PFSK-1 (cell line): ENCODE results near the gene PTPN2.

Source experiments
- FOXP2 ChIP-seq: optimal IDR thresholded peaks from 2 replicates; pipeline ENCODE3; 2011; ENCODE audit warnings: borderline replicate concordance, control low read depth, inconsistent platforms; ENCODE audit not compliant: insufficient read depth; ENCODE audit errors: extremely low read length, extremely low read depth
- POLR2AphosphoS5 ChIP-seq: IDR thresholded peaks from 2 replicates; pipeline ENCODE4 v1.6.1; 2012; ENCODE audit warnings: low read depth, mild to moderate bottlenecking, control low read depth, low read length, moderate library complexity
- SIN3A ChIP-seq: IDR thresholded peaks from 2 replicates; pipeline ENCODE4 v1.6.1; 2012; ENCODE audit warnings: mild to moderate bottlenecking, low read length, moderate library complexity, borderline replicate concordance; ENCODE audit not compliant: insufficient read depth
- TAF1 ChIP-seq: IDR thresholded peaks from 2 replicates; pipeline ENCODE4 v1.6.1; 2012; ENCODE audit warnings: low read length, control low read depth, borderline replicate concordance; ENCODE audit not compliant: insufficient read depth
- TF ChIP-seq, protein P1 (sequence below), 2 experiments: IDR thresholded peaks; 2 replicates each; pipeline versions ENCODE4 v1.6.1 to v1.8.0; 2011 to 2012; ENCODE audit warnings: low read depth in 2 of 2, low read length in 2 of 2, control low read depth in 1 of 2, inconsistent platforms in 1 of 2, mild to moderate bottlenecking in 1 of 2, moderate library complexity in 1 of 2; ENCODE audit not compliant: insufficient read depth in 1 of 2

PTPN2 gene

DNA sequence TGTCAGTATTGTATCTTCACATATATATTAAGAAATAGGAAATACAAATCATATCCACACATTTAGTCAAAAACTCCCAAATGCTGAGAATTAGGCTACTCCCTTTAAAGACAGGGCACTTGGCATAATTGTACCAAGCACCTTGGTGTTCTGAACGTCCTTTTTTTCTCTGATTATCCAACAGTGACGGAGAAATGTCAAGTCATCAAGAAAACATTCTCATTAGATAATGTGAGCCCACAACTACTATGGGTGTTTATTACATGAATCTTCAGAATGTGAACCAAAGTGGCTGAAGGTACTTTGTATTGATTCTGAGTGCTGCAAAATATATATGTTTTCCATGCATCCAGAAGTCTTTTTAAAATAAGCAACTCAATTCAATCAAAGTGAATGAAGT is 97.4 kb downstream of the PTPN2 start:
- TF ChIP-seq, protein P1, sequence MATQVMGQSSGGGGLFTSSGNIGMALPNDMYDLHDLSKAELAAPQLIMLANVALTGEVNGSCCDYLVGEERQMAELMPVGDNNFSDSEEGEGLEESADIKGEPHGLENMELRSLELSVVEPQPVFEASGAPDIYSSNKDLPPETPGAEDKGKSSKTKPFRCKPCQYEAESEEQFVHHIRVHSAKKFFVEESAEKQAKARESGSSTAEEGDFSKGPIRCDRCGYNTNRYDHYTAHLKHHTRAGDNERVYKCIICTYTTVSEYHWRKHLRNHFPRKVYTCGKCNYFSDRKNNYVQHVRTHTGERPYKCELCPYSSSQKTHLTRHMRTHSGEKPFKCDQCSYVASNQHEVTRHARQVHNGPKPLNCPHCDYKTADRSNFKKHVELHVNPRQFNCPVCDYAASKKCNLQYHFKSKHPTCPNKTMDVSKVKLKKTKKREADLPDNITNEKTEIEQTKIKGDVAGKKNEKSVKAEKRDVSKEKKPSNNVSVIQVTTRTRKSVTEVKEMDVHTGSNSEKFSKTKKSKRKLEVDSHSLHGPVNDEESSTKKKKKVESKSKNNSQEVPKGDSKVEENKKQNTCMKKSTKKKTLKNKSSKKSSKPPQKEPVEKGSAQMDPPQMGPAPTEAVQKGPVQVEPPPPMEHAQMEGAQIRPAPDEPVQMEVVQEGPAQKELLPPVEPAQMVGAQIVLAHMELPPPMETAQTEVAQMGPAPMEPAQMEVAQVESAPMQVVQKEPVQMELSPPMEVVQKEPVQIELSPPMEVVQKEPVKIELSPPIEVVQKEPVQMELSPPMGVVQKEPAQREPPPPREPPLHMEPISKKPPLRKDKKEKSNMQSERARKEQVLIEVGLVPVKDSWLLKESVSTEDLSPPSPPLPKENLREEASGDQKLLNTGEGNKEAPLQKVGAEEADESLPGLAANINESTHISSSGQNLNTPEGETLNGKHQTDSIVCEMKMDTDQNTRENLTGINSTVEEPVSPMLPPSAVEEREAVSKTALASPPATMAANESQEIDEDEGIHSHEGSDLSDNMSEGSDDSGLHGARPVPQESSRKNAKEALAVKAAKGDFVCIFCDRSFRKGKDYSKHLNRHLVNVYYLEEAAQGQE (IDR thresholded peaks at IDR 0.05; ENCODE audit: insufficient read depth in 1 of 2, low read depth in 2 of 2, low read length in 2 of 2), result no peak
- TF ChIP-seq POLR2AphosphoS5 (no peak), SIN3A (no peak), FOXP2 (no peak), TAF1 (no peak)

DNA sequence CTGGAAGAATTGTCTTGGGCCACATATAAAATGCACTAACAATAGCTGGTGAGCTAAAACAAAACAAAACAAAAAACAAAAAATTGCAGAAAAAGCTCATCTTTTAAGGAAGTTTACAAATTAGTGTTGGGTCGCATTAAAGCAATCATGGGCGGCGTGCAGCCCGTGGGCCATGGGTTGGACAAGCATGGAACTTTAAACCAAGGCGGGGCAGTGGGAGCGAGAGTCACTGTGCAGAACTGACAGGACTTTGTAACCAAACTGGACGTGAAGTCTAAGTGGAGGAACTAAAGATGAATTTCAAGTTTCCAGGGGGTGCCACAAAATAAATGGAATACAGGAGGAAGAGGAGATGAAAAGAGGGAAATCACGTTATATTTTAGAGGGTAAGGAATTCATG is 100.5 kb downstream of the PTPN2 start:
- TF ChIP-seq POLR2AphosphoS5 (no peak), TAF1 (no peak), FOXP2 (no peak), SIN3A (no peak)
- TF ChIP-seq, protein P1 (IDR thresholded peaks at IDR 0.05; ENCODE audit: insufficient read depth in 1 of 2, low read depth in 2 of 2, low read length in 2 of 2), result no peak

DNA sequence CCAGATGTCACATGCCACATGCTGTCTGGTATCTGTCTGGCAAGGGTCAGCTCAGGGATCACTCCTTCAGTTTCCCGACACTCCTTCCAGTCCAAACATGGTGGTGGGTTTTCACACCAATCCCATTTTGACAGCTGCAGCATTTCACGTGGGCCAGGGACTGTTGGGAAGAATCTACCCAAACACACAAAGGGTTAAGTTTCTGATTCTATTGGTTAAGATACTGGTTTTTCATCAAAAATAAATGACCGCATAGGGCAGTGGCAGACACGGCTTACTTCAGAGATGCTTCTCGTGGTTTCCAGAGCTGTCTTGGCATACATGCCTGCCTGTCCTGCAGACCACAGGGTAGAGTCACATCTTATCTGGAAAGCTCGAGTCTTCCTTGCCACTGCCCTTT is 101.5 kb downstream of the PTPN2 start:
- TF ChIP-seq SIN3A (no peak), FOXP2 (no peak), POLR2AphosphoS5 (no peak), TAF1 (no peak)
- TF ChIP-seq, protein P1 (IDR thresholded peaks at IDR 0.05; ENCODE audit: insufficient read depth in 1 of 2, low read depth in 2 of 2, low read length in 2 of 2), result no peak

DNA sequence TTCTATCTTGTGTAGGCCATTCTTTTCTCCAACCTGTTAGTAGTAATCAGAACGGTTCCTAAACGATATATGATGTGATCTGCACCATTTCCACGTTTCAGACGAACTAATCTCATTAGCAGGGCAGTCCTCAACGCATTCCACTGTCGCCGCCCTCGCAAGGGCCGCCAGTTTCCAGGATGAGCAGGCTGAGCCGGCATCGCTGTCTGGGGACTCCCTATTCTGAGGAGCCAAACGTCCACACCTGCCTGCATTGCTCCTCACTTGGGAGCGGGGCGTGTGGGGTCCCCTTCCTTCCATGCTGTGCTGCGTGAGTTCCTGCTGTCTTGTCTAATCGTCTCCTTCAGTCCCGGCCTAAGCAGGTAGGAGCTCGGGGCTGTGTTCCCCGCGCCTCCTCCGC is 104.6 kb downstream of the PTPN2 start:
- no peak for TF ChIP-seq SIN3A
- no peak for TF ChIP-seq FOXP2
- no peak for TF ChIP-seq POLR2AphosphoS5
- TF ChIP-seq, protein P1 (IDR thresholded peaks at IDR 0.05; ENCODE audit: insufficient read depth in 1 of 2, low read depth in 2 of 2, low read length in 2 of 2), result no peak
- no peak for TF ChIP-seq TAF1

DNA sequence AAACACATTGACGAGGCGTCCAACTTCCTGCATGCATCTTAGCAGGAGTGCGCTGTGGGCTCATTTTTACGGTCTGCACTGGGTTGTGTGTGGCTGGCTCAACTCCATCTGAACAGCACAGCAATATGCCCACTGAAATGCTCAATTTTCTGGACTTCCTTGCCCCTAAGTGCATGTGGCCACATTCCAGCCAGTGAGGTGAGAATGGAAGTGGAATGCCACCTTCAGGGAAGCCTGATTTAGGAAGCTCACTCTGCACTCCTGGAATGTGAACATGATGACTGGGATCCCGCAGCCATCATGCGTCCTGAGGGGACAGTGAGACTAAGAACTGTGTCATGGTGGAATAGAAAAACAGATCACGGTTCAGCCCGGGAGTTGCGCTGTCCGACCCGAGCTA is 105.0 kb downstream of the PTPN2 start:
- TF ChIP-seq SIN3A, result no peak
- TF ChIP-seq, protein P1 (IDR thresholded peaks at IDR 0.05; ENCODE audit: insufficient read depth in 1 of 2, low read depth in 2 of 2, low read length in 2 of 2), result no peak
